HG03095 (cell line): ENCODE measurements around the gene SLAMF7.

Experiments used
- ATAC-seq: cut with Tn5 transposase; IDR thresholded peaks from one replicate; pipeline ENCODE4 v1.9.1; 2021; ENCODE audit warnings: moderate library complexity; ENCODE audit not compliant: unreplicated experiment

The SLAMF7 gene

GRCh38 chr1:160799641-160800040 lies 60.6 kb downstream of the SLAMF7 start:
- ATAC-seq, result no peak

GRCh38 chr1:160800142-160800541 lies 61.1 kb downstream of the SLAMF7 start:
- no peak for ATAC-seq

GRCh38 chr1:160800645-160801408 lies 61.8 kb downstream of the SLAMF7 start:
- no peak for ATAC-seq

- no peak for ATAC-seq
These were observed 63.0 kb downstream of the SLAMF7 start for GRCh38 chr1:160801836-160802580.
